ENCODE results near the gene KIF1A.

- no peak for TF ChIP-seq CTCF (conservative IDR thresholded peaks at IDR 0.05)
- TF ChIP-seq EZH2 (IDR thresholded peaks at IDR 0.05; ENCODE audit: low read depth): no peak
Measured at GRCh38 chr2:240725266-240725665, 94.8 kb downstream of the KIF1A start.
